IPS-NIHi7 (cell line): Measurements from ENCODE around the gene ACOX3.

ENCODE experiments used
- DNase-seq: peaks from one replicate; pipeline ENCODE4 v3.0.0; 2012; ENCODE audit warnings: mixed read lengths; ENCODE audit errors: extremely low spot score

ACOX3 gene

DNA sequence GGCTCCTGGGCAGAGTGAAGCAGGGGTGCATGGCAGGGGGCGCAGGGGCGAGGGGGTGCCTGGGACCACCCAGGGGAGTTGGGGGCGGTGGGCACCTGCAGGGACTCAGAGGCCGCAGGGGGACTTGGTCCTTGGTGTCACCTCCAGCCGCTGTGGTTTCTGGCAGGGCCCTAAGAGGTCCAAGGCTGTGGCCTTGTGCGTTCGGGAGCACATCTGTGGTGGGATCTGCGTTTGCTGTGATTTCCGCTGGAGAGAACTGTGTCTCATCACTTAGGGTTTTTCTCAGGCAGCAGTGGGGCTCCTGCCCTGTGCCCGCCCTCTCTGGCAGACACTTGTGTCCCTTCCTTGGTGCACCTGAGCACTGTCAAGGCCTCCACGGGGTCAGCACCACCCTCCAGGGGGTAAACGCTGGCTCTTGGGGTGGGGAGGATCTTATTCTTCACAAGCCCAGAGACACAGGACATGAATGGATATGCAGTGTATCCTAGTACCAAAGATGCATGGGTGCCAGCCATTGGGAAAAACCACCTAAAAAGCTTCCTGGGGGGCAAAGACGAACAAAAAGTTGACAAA is 66.5 kb downstream of the ACOX3 start:
- no peak for DNase-seq

DNA sequence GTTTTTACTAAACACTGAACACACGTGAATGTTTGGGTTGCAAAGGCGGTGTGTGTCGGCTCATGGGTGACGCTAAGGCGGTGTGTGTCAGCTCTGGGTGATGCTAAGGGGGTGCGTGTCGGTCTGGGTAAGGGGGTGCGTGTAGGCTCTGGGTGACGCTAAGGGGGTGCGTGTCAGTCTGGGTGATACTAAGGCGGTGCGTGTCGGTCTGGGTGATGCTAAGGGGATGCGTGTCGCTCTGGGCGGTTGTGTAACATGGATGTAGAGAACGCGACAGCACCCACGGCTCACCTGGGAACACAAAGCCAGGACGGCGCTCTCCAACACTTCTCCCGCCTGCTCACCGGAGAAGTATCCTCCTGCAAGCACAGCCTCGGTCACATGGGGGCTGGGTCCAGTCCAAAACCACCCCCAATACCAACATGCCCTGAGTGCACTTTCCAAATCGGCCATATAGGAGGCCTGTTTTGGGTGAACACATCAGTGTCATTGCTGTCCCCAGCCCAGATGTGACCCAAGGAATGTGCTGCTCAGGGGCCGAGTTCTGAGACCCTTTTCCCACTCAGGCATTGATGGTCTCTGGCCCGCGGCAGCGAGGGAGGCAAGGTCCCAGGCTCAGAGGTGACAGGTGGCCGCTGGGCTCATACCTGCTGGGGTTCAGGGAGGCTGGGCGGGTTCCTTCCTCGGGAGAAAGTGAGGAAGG is 67.1 kb downstream of the ACOX3 start:
- no peak for DNase-seq

DNA sequence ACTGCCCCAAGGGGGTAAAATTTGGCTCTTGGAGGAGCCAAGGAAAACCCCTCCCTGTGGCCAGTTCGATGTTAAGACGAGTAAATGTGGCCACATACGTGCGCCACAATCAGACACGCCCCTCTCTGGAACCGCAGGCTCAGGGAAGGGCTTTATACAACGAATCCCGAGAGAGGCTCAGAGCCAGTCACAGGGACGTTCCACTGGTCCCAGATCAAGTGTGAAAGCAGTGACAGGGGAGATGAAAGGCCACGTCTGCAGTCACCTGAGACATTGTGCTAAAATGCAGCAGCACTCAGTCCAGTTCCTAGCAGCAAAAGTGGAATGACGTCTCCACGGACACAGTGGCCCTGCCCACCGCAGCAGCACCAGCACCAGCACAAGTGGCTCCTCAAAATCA is 68.0 kb downstream of the ACOX3 start:
- no peak for DNase-seq

DNA sequence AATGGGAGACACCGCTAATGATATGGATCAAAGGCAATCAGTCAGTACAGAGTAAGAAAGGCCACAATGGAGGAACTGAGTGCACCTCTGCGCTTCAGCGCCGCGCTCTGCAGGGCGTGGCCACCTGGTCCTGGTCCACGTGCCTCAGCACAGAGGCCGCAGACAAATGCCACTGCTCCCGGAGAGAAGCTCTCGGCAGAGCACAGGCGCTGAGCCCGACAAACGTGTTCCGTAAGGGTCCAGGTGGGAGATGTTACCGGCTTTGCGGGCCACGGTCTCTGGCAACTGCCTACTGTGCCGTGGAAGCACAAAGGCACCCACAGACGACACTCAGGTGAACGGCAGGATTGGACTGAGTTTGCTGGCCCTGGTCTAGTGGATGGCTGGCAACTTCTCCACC is 68.9 kb downstream of the ACOX3 start:
- no peak for DNase-seq

DNA sequence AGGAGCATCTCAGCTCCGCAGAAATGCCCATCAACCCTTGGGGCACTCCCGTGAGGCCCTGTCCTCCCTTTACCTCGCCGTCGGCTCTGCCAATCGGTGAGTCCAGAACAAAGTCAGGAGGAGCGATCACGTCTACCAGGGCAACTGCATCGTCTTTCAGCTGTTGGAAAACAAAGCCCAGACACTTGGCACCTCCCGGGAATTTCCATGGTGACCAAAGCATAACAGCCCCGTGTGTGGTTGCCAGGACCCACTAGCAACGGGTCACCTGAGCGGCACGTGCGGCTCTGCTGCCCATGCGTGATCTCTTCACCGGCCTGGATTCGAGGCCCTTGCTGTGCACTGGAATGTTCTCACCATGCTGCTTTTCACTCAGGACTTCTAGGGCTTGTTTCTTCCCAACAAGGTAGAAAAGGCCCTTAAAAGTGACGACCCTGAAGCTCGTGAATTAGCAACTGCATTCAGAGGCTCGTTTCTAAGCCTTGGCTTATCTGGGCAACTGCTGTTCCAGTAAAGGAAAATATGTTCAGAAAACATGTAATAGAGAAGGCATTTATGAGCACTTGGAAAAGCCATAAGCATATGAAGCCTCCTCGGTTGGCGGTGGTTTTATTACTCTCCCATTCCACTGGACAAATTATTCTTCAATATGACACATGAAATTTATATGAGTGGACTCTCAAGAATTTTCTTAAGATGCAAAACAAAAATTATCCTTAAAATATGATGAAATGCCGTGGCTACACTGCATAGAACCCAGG is 69.5 kb downstream of the ACOX3 start:
- no peak for DNase-seq

DNA sequence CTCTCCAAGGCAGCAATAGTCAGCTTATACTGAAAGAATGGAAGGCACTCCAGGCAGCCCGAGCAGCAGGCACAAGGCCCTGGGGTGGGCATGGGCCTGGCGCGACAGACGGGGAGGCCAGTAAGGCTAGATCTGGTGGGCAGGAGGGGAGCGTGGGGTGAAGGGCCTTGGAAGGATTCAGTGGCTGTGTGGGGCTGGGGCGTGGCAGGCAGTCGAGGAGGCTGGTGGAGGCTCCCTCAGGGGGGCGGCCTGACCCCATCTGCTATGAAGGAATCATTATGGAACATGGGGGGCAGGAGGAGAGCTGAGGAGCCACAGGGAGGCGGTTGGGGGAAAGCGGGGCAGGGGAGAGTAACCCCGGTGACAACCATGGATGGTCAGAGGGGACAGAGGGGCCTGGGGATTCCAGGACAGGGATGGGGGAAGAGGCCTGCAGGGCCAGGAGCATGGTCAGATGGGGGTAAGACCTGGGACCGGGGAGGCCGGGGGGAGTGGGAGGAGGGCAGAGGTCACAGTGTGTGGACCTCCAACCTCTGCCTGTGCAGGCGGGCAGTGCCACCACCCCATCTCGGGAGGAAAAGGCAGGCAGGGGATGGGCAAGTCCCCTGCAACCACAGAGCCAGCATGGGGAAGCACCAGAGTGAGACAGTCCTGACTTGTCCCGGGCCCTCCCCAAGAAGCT is 70.3 kb downstream of the ACOX3 start:
- no peak for DNase-seq

DNA sequence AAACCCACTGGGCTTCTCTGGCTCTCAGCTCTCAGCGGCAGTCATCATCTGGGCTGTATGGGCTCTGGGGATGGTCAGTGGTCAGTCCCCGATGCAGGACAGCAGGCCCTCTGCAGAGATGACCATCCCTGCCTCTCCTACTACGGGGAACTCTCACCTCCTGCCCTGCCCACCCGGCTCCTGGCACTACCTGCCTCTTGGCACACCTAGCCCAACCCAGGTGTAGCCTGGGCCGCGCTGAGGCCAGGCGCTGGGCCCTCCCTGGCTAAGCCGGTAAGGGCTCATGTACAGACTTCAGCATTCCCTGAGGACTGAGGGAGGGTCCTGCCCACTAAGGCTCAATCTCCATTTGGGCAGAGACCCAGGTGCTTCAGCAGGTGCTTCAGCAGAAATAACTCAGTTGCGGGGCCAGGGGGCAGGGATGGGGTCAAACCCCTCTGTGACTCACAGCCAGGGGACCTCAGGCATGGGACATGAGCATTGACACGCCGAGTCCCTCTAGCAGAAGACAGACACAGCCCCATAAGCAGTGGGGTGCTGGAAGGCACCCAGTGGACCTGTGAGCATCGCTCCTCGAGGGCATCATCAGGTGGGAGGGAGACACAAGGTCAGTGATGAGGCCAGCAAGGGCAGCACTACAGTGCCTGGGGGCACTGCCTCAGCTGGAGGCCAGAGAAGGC is 71.0 kb downstream of the ACOX3 start:
- no peak for DNase-seq

DNA sequence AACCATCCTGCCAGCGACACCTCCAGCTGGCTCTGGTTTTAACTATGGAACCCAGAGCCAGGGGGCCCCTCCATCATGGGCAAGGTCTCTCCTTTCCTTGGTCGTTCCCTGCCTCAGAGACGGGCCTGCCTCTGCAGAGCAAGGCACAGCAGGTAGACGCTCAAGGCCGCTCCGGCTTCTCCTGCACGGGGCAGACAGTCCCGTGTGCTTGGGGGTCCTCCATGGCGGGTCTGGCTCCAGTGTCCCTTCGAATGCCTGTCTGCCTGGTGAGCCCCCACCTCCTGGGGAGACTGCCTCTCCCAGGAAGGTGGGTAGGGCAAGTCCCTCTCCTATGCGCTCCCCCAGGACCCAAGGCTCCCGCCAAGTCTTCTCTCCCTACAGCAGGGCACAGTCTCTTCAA is 71.5 kb downstream of the ACOX3 start:
- DNase-seq, result no peak

DNA sequence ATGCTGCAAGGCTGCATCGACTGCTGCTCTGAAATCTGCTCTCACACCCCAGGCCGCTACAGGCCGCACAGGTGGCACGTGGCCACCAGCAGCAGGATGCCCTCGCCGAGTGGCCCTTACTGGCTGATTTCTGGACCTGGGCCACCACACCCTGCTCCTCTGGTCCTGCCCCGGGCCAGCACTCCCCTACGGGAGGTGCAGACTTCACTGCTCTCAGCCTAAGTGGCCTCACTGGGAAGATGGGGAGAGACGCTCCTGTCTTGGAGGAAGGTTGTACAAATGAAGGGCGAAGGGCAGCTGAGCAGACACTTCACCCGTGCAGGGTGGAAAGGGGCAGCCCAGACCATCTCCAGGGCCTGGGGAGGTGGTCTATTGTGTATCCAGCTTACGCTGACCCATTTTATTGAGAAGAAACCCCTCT is 72.5 kb downstream of the ACOX3 start:
- no peak for DNase-seq

DNA sequence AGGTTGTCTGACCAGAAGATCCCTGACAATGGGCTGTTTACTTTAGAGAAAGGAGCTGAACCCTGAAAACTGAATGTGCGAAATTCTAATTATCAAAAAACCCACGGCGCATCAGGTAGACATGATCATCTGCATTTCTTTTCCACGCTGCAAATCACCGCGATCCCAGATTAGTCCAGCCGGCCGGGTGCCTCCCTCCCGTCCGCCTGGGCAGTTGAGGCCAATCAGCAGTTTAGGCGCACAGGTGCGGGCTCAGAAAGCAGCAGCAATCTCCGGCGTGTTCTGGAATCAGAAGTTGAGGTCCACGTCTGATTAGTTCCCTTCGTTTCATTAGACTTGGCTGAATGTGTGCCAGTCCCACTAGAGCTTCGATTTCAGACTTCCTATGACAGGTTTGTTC is 73.9 kb downstream of the ACOX3 start:
- no peak for DNase-seq

DNA sequence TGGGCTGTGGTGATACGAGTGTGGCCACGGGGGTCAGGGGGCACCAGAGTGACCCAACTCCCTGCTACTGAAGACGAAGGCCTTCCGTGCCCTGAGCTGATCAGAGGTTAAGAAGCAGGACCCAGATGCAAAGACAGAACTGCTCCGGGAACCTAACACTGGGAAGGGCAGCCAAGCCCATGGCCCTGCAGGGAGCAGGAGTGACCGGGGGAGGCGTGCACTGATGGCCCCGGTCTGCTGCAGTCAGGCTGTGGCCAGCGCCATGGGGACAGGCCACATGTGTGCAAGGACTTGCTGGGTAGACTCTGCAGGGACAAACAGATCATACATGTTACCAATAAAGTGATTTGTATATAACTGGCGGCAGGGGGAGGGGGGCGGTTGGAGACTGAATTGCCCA is 74.6 kb downstream of the ACOX3 start:
- DNase-seq, result no peak

DNA sequence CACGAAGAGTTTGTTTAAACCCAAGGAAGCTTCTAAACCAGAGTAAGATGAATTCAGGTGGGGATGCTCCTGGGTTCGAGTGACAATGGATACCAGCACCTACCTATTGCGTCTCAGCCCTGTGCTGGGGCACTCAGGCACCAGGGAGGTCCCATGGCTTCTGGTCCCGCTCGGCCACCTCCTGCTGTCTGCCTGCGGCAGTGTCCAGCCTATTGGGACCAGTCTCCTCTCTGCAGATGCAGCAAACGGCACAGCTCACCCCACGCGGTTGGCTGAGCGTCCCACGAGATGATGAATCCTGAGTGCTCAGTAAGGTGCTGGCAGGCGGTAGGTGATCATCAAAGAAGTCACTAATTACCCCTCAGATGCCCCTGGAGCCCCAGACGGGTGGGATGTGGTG is 75.2 kb downstream of the ACOX3 start:
- no peak for DNase-seq

DNA sequence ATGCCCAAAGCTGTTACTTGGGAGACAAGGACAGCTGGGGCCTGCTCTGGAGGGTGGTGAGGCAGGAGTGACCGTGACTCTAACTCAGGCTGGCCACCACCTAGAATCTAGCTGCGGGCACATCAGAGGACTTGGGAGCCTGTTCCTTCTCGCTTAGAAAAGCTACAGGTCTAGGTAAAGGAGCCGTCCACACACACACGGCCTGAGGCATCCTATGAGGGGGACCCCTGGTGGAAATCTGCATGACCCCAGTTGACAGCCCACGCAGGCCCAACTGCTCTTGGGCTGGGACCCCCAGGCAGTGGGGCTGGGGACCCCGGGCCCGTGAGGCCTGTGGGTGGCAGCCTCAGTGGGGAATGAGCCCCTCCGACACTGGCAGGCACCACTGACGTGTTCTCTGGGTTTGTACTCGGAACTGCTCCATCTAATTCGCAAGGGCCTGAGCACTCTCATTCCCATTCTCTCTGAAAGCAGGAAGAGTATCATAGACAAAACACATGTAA is 75.6 kb downstream of the ACOX3 start:
- no peak for DNase-seq

DNA sequence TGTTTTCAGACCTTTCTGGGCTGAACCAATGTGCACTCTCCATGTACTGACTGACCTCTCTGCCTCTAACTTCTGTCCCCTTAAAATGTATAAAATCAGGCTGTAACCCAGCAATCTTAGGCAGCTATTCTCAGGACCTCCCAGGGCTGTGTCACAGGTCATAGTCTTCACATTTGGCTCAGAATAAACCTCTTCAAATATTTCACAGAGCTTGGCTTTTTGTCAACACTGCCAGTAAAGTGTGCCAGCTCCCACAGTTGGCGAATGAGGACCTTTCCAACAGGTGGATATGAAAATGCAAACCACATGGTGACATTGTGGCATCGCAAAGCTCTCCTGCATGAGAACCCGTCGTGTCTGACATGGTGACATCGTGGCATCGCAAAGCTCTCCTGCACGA is 76.4 kb downstream of the ACOX3 start:
- no peak for DNase-seq

DNA sequence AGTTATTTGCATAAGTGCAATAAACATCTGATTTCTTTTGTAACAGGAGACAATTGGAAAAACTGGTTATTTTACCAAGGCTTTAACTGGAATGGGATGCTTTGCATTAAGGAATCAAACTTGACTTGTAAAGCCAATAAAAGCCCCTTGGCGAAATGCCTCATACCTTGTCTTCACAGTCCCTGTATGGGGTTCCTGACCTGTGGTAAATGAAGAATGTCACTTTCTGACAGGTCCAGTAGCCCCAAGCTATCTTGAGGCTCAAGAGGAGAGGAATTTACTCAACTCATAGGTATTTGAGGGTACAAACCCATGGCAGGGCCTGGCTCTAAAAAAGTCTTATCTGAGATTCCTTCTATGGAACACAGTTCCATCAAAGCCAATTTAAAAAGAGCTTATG is 78.0 kb downstream of the ACOX3 start:
- no peak for DNase-seq

DNA sequence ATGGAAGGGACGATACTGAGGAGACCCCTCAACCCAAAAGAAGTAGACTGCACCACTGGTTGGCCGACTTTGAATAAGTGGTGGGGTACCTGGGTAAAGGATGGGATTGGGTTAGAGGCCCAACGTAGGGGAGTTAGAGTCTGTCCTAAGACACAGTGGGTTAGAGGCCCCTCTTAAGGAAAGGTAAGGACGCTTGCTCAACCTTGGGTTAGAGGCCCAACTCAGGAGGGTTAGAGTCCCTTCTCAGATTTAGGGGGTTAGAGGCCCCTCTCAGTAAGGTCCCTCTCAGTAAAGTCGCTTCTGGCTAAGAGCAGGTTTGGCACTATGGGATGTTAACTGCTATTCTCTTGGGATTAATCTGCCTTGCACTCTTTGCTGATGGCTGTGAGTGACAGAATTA is 81.3 kb downstream of the ACOX3 start:
- no peak for DNase-seq

DNA sequence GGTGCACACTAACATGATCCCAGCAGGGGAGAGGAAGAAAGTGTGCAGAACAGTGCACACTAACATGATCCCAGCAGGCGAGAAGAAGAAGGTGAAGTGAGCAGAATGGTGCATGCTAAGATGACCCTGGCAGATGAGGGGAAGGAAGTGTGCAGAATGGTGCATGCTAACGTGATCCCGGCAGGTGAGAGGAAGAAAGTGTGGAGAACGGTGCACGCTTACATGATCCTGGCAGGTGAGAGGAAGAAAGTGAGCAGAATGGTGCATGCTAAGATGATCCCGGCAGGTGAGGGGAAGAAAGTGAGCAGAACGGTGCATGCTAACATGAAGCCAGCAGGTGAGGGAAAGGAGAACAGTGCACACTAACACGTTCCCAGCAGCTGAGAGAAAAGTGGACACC is 83.7 kb downstream of the ACOX3 start:
- DNase-seq, result no peak

DNA sequence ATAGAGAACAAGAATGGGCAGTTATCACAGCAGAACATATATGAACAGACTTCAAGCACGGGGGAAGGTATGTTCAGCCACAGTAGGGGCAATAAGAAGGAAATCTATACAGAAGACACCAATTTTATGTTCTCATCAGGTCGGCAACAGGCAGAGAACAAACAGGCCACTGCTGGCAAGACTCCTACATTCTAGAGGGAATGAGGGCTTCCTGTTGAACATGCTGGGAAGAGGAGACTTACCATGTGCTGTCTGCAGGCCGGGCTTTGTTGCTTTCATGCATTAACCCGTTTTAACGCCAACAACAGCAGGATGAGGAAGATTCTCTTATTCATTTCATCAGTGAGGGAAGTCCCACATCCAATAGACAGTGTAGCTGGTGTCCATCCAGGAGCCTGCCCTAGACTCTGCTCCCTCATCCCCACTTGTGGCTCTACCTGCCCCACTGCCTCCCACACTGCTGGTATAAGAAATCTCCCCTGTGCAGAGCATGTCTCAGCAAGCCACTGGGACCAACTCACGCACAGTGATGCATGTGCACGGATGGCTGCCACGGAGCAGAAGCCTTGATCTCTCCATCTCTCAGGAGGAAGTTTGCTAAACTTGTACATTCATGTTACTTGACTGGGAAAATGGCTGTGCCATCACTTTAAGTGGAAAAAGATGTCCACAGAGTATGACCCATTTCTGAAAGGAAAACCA is 84.5 kb downstream of the ACOX3 start:
- no peak for DNase-seq

DNA sequence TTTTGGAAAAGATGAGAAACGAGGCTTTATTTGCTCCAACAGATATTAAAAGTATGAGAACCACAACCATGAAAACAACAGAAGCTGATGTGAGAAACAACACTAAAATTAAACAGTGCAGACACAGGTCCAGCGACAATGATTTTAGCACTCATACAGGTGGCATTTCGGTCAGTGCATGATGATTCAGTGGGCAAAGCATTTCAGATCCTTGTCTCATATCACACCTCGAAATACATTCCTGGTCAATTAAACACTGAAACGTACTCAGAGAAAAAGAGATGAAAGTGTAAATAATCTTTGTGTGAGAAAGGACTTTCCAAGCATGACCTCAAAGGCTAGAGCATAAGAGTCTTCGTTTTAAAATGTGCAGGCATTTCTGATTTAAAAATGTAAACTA is 85.2 kb downstream of the ACOX3 start:
- DNase-seq, result no peak

DNA sequence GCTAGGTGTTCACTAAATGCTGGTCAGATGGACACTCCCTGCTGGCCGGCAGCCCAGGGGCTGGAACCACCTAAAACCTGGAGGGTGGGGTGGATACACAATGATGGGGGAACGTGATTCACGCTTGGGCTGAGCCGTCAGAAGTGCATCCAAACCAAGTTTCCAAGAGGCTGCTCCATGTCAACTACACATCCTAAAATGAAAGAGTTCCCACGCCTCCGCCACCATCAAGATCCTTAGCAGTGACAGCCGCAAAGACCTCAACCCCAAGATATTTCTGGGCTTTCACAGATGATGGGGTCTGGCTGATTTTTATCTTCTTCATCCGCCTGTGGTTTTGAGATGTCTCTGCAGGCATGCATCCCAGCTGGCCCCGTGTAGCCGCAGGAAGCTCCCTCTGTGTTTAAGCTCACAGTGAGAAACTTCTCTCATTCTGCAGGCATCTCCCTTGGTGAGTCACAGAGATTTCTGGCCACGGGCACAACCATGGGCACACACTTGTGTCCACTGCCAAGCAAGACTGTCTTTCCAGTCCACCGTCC is 86.5 kb downstream of the ACOX3 start:
- DNase-seq, result no peak

DNA sequence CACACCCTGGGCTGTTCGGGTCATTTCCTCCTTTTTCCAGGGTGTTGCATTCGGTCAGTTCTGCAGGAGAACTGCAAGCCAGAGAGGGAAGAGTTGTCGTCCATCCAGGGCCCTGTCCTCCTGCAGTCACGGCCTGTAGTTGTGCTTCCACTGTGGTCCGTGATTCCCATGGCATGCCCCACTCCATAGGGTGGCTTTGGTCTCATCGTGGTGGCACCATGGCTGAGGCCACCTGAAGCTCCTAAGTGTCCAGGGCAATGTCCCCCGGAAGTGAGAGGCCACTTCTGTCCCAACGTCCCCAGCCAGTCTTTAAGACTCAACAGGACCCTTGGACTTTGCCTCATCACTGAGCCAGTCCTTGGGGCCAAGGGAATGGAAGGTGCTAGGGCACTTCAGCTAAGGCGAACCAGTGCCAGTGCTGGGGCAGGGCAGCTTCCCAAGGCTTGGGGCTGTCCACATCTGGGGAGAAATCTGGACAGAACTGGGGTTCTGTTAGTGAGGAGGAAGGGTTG is 87.3 kb downstream of the ACOX3 start:
- no peak for DNase-seq
